HepG2 (cell line): ENCODE results near the gene LDLRAP1. TPM values are rescaled to one million over a fixed set of nuclear protein-coding genes. Genes with fewer than 3 reads are reported as not detected.
A peak's percentile ranks its signal among the peaks of the same experiment; 100 is the strongest.

ENCODE experiments used
- ADNP ChIP-seq: sonication (generic); formaldehyde crosslinking; IDR thresholded peaks from 2 replicates; pipeline ENCODE4 v1.4.0; 2020; ENCODE audit warnings: missing genetic modification reagents
- SNAPC2 ChIP-seq: sonication (generic); formaldehyde crosslinking; IDR thresholded peaks from 2 replicates; pipeline ENCODE4 v1.8.1; 2022; ENCODE audit warnings: mild to moderate bottlenecking, missing genetic modification reagents
- TRIM24 ChIP-seq: sonication (generic); formaldehyde crosslinking; IDR thresholded peaks from 2 replicates; pipeline ENCODE4 v1.8.0; 2022; ENCODE audit warnings: mild to moderate bottlenecking, missing genetic modification reagents
- ZNF329 ChIP-seq: sonication (generic); formaldehyde crosslinking; IDR thresholded peaks from 2 replicates; pipeline ENCODE4 v1.9.0; 2021; ENCODE audit warnings: low read depth, mild to moderate bottlenecking, missing genetic modification reagents
- ZNF772 ChIP-seq: sonication (generic); formaldehyde crosslinking; IDR thresholded peaks from 2 replicates; pipeline ENCODE4 v1.5.0; 2020; ENCODE audit warnings: mild to moderate bottlenecking, missing genetic modification reagents
- polyA plus RNA-seq, 8 experiments: library from polyadenylated mRNA; depleted of rRNA in 3 of 8; stranded (reverse) in 7 of 8; unstranded in 1 of 8; fragments of >200 nt; fragmentation: Illumina TruSeq in 4 of 8; extraction: Trizol in 4 of 8; gene quantifications; 2 replicates each; pipeline versions ENCODE4 v1.2.1 to v1.2.3, GENCODE V29; 2011 to 2016; ENCODE audit warnings: low read depth in 4 of 8, missing spikeins in 1 of 8, mixed read lengths in 1 of 8; ENCODE audit not compliant: insufficient read depth in 1 of 8
- total RNA-seq, 5 experiments: library from RNA; depleted of rRNA; stranded (reverse); fragments of >200 nt; fragmentation: Illumina TruSeq; extraction: Trizol; gene quantifications; 2 replicates each; pipeline ENCODE4 v1.2.3, GENCODE V29; 2016; ENCODE audit warnings: low read depth in 1 of 5
- TF ChIP-seq, protein P1 (sequence below): IDR thresholded peaks from 2 replicates; pipeline ENCODE4 v1.6.1; 2016; ENCODE audit warnings: low read depth, missing genetic modification reagents, missing compliant biosample characterization
- TF ChIP-seq, protein P2 (sequence below): sonication (generic); formaldehyde crosslinking; IDR thresholded peaks from 2 replicates; pipeline ENCODE4 v1.5.1; 2020; ENCODE audit warnings: missing genetic modification reagents, mild to moderate bottlenecking, borderline replicate concordance
- TF ChIP-seq, protein P3 (sequence below): sonication (generic); formaldehyde crosslinking; IDR thresholded peaks from 2 replicates; pipeline ENCODE4 v1.8.1; 2022; ENCODE audit warnings: low read depth, mild to moderate bottlenecking, missing genetic modification reagents
- TF ChIP-seq, protein P4 (sequence below), 2 experiments: sonication (generic) in 1 of 2; formaldehyde crosslinking in 1 of 2; IDR thresholded peaks; 2 replicates each; pipeline versions ENCODE4 v1.6.1 to v1.9.0; 2014 to 2022; ENCODE audit warnings: antibody characterized with exemption in 1 of 2, borderline replicate concordance in 1 of 2, inconsistent platforms in 1 of 2, low read depth in 1 of 2, missing genetic modification reagents in 1 of 2
- TF ChIP-seq, protein P5 (sequence below): sonication (generic); formaldehyde crosslinking; IDR thresholded peaks from 2 replicates; pipeline ENCODE4 v1.8.1; 2023; ENCODE audit warnings: missing genetic modification reagents, mild to moderate bottlenecking, borderline replicate concordance

Gene LDLRAP1
- total and polyA plus RNA-seq, 2 of the 13 experiments (the other 11 are each of a cell fraction or from before 2014, with no cell fraction given): 7.2 to 12.1 TPM

DNA sequence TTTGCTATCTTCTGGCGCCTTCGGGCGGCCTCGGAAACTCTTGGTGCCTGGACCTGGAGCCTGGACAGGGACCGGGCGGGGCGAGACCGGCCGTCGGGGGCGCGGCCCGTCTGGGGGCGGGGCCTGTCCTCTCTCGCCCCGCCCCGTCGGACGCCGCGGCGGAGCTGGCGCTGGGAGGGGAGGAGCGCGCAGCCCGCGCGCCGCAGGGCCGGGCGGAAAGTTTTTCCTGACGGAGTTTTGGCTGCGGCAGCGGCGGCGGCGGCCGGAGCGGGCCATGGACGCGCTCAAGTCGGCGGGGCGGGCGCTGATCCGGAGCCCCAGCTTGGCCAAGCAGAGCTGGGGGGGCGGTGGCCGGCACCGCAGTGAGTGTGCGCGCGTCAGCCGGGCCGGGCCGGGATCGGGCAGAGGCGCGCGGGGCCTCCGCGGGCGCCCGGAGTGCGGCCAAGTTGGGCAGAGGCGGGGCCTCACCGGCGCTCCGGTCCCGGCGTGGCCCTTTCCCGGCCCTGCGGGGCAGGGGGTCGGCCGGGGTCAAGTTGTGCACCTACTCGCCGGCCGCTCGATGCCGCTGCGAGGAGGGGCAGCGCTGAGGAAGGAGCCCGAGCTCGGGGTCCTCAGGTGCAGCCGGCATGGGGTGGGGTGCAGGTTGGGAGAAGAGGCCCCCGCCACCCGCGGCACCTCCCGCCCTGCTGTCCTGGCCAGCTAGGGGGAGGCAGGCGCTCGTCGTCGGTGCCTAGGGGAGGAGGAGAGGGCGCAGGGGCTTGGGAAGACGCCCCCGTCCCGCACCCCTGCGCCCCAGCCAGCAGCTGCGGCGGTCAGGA, at the start of gene LDLRAP1 (continued):
- TF ChIP-seq, protein P1, sequence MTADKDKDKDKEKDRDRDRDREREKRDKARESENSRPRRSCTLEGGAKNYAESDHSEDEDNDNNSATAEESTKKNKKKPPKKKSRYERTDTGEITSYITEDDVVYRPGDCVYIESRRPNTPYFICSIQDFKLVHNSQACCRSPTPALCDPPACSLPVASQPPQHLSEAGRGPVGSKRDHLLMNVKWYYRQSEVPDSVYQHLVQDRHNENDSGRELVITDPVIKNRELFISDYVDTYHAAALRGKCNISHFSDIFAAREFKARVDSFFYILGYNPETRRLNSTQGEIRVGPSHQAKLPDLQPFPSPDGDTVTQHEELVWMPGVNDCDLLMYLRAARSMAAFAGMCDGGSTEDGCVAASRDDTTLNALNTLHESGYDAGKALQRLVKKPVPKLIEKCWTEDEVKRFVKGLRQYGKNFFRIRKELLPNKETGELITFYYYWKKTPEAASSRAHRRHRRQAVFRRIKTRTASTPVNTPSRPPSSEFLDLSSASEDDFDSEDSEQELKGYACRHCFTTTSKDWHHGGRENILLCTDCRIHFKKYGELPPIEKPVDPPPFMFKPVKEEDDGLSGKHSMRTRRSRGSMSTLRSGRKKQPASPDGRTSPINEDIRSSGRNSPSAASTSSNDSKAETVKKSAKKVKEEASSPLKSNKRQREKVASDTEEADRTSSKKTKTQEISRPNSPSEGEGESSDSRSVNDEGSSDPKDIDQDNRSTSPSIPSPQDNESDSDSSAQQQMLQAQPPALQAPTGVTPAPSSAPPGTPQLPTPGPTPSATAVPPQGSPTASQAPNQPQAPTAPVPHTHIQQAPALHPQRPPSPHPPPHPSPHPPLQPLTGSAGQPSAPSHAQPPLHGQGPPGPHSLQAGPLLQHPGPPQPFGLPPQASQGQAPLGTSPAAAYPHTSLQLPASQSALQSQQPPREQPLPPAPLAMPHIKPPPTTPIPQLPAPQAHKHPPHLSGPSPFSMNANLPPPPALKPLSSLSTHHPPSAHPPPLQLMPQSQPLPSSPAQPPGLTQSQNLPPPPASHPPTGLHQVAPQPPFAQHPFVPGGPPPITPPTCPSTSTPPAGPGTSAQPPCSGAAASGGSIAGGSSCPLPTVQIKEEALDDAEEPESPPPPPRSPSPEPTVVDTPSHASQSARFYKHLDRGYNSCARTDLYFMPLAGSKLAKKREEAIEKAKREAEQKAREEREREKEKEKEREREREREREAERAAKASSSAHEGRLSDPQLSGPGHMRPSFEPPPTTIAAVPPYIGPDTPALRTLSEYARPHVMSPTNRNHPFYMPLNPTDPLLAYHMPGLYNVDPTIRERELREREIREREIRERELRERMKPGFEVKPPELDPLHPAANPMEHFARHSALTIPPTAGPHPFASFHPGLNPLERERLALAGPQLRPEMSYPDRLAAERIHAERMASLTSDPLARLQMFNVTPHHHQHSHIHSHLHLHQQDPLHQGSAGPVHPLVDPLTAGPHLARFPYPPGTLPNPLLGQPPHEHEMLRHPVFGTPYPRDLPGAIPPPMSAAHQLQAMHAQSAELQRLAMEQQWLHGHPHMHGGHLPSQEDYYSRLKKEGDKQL (CRISPR knock-in tag): no peak
- TF ChIP-seq ZNF772 (CRISPR knock-in tag) (no peak), ADNP (CRISPR knock-in tag) (no peak), SNAPC2 (CRISPR knock-in tag) (no peak), ZNF329 (CRISPR knock-in tag) (no peak), TRIM24 (CRISPR knock-in tag) (no peak)
- TF ChIP-seq, protein P2, sequence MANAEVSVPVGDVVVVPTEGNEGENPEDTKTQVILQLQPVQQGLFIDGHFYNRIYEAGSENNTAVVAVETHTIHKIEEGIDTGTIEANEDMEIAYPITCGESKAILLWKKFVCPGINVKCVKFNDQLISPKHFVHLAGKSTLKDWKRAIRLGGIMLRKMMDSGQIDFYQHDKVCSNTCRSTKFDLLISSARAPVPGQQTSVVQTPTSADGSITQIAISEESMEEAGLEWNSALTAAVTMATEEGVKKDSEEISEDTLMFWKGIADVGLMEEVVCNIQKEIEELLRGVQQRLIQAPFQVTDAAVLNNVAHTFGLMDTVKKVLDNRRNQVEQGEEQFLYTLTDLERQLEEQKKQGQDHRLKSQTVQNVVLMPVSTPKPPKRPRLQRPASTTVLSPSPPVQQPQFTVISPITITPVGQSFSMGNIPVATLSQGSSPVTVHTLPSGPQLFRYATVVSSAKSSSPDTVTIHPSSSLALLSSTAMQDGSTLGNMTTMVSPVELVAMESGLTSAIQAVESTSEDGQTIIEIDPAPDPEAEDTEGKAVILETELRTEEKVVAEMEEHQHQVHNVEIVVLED (CRISPR knock-in tag): peak; percentile 46; the same call in 1 of the 2 replicates
- TF ChIP-seq, protein P3, sequence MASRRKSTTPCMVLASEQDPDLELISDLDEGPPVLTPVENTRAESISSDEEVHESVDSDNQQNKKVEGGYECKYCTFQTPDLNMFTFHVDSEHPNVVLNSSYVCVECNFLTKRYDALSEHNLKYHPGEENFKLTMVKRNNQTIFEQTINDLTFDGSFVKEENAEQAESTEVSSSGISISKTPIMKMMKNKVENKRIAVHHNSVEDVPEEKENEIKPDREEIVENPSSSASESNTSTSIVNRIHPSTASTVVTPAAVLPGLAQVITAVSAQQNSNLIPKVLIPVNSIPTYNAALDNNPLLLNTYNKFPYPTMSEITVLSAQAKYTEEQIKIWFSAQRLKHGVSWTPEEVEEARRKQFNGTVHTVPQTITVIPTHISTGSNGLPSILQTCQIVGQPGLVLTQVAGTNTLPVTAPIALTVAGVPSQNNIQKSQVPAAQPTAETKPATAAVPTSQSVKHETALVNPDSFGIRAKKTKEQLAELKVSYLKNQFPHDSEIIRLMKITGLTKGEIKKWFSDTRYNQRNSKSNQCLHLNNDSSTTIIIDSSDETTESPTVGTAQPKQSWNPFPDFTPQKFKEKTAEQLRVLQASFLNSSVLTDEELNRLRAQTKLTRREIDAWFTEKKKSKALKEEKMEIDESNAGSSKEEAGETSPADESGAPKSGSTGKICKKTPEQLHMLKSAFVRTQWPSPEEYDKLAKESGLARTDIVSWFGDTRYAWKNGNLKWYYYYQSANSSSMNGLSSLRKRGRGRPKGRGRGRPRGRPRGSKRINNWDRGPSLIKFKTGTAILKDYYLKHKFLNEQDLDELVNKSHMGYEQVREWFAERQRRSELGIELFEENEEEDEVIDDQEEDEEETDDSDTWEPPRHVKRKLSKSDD (CRISPR knock-in tag): no peak
- TF ChIP-seq, protein P4, sequence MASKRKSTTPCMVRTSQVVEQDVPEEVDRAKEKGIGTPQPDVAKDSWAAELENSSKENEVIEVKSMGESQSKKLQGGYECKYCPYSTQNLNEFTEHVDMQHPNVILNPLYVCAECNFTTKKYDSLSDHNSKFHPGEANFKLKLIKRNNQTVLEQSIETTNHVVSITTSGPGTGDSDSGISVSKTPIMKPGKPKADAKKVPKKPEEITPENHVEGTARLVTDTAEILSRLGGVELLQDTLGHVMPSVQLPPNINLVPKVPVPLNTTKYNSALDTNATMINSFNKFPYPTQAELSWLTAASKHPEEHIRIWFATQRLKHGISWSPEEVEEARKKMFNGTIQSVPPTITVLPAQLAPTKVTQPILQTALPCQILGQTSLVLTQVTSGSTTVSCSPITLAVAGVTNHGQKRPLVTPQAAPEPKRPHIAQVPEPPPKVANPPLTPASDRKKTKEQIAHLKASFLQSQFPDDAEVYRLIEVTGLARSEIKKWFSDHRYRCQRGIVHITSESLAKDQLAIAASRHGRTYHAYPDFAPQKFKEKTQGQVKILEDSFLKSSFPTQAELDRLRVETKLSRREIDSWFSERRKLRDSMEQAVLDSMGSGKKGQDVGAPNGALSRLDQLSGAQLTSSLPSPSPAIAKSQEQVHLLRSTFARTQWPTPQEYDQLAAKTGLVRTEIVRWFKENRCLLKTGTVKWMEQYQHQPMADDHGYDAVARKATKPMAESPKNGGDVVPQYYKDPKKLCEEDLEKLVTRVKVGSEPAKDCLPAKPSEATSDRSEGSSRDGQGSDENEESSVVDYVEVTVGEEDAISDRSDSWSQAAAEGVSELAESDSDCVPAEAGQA (IDR thresholded peaks at IDR 0.05; ENCODE audit: low read depth): no peak
- TF ChIP-seq, protein P4 (CRISPR knock-in tag; IDR thresholded peaks at IDR 0.05; ENCODE audit: borderline replicate concordance): no peak; the same call in 1 of the 2 replicates
- TF ChIP-seq, protein P5, sequence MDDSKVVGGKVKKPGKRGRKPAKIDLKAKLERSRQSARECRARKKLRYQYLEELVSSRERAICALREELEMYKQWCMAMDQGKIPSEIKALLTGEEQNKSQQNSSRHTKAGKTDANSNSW (CRISPR knock-in tag): no peak
